ENCODE data around the gene CASKIN1. TPM values are rescaled to one million over a fixed set of nuclear protein-coding genes. Genes with fewer than 3 reads are reported as not detected.

Gene CASKIN1
- total and polyA plus RNA-seq, 2 donors from 2014 or later, result 0.30 to 0.66 TPM

DNA sequence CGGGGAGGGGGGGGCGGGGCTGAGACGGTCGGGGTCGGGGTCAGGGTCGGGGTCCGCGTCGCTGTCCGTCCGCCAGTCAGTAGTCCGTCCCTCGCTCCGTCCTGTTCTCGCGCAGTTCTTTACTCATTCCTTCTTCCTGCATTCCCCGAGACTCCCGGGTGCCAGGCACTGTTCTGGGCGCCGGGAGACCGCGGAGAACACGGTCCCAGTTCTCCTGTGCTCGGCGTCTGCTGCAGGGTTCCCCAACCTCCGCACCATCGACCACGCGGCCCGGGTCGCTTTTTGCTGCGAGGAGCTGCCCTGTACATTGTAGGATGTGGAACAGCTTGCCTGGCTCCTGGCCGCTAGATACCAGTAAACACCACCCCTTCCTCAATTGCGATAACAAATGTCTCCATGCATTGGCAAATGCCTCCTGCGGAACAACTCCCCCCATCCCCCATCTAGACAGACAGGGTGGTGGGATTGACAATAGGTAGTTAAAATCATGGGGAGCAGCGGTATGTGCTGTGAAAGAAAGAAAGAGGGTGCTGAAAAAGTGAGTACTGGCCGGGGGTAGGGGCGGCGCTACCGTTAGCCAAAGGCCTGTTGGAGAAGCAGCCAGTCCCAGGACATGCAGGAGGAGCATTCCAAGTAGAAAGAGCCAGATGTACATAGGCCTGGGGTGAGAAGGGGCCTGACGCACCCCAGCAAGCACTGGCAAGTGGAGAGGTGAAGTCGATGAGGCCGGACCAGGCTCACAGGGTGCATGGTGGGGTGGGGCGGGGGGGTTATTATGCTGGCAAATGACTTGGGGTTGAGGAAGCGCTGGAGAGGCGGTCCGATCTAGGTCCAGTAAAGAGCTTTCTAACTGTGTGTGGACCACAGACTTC is 40.2 kb downstream of the CASKIN1 start:
- H3K36me3 ChIP-seq (ENCODE audit: control insufficient read depth in 2 of 3, insufficient read depth in 3 of 3, low read length in 3 of 3), result peaks cover 0 to 3% (median 0%) of the 10 kb centered on the region in 3 donors
- FAIRE-seq, result no peak
- intact Hi-C loops (cut with DNase I), result no loop called here
- H3K9me3 ChIP-seq (ENCODE audit: control insufficient read depth in 2 of 3, insufficient read depth in 1 of 3, low read length in 3 of 3), result no peaks in the 10 kb centered on the region
- peak; percentile 38 to 84 (median 55) for DNase-seq
- no peaks in the 10 kb centered on the region for H3K27me3 ChIP-seq (ENCODE audit: control insufficient read depth, insufficient read depth, low read length)
- TF ChIP-seq, protein P1, sequence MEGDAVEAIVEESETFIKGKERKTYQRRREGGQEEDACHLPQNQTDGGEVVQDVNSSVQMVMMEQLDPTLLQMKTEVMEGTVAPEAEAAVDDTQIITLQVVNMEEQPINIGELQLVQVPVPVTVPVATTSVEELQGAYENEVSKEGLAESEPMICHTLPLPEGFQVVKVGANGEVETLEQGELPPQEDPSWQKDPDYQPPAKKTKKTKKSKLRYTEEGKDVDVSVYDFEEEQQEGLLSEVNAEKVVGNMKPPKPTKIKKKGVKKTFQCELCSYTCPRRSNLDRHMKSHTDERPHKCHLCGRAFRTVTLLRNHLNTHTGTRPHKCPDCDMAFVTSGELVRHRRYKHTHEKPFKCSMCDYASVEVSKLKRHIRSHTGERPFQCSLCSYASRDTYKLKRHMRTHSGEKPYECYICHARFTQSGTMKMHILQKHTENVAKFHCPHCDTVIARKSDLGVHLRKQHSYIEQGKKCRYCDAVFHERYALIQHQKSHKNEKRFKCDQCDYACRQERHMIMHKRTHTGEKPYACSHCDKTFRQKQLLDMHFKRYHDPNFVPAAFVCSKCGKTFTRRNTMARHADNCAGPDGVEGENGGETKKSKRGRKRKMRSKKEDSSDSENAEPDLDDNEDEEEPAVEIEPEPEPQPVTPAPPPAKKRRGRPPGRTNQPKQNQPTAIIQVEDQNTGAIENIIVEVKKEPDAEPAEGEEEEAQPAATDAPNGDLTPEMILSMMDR (IDR thresholded peaks at IDR 0.05; ENCODE audit: borderline replicate concordance, extremely low read depth, insufficient read depth), result no peak
- H3K4me3 ChIP-seq (ENCODE audit: low read length in 3 of 3), result peak overlapping the region; percentile 61 to 91 (median 81)
- H3K4me1 ChIP-seq (ENCODE audit: control insufficient read depth in 2 of 3, insufficient read depth in 2 of 3, low read depth in 1 of 3, low read length in 3 of 3), result peaks cover 0 to 56% (median 13%) of the 10 kb centered on the region in 3 donors
- peak overlapping the region; percentile 38 to 80 (median 69) for H3K9ac ChIP-seq (ENCODE audit: low read length in 3 of 3)
- H3K27ac ChIP-seq (ENCODE audit: low read depth in 2 of 2, low read length in 2 of 2), result no peak overlapping the region

DNA sequence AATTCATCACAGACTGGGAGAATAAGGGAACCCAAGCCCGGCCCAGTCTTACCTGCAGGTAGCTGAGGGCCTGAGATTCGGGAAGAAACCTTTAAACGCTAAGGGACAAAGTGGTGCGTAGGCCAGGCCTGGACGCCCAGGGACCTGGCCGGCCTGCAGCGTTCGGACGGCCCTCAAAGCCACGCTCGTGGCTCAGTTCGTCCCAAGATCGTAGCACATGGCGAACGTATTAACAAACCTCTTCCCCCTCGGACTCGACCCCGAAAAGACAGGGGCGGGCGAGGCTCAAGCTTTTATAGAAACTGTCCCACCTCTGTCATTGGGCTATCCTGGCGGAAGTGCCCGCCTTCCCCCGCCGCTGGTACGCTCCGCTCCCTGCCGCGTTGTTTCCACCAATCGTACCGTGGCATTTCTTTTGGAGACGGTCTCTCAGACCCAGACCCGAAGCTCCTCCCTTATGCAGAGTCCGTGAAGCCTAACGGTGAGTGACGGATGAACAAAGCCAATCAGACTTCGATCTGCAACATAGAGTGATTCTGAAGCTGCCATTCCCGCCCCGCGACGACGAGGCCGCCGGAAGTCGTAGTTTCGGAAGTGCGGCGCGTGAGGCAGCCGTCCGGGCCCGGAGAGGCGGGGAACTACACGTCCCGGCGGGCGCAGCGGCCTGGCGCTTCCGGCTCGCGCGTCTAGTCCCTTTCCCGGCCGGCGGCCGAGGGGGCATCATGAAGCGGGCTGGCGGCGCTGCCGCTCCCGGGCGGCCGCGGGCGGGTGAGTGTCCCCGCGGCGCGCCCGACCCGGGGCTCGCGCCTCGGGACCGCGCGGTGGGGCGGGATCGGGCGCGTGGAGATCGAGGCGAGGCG is 41.1 kb downstream of the CASKIN1 start, which contains the start of gene TRAF7:
TSS of gene TRAF7 (plus strand) at position 692 of the 860 bp plus-strand sequence. CDS start 8,139 bp downstream, outside the sequence.
- peak; percentile 100 for DNase-seq
- intact Hi-C loops (cut with DNase I), result no loop called here

DNA sequence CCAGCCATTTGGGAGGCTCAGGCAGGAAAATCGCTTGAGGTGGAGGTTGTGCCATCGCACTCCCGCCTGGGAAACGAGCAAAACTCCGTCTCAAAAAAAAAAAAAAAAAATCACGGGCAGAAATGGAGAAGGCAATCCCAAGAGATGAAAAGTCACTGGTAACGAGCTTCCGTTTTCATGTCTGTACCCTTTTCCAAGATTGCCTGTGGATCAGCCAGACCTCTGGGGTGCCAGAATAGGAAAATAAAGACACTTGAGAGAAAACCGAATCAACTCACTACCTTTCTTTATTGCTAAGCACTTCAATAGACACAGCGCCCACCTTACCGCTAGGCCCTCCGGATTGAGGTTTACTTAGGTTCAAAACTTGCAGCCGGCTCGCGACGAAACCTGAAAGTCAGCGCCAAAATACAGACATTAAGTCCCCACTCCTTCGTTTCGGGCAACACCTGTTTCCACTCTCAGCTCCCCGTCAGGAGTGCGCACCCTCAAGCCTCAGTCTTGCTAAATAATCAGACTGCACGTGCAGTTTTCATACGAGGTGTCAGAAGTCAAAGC is 41.8 kb downstream of the CASKIN1 start:
- Histone ChIP-seq H3K4me3 (ENCODE audit: low read length in 3 of 3) (peak overlapping the region; percentile 83 to 99 (median 96)), H3K27me3 (ENCODE audit: control insufficient read depth, insufficient read depth, low read length) (no peaks in the 10 kb centered on the region), H3K4me1 (ENCODE audit: control insufficient read depth in 2 of 3, insufficient read depth in 2 of 3, low read depth in 1 of 3, low read length in 3 of 3) (peaks cover 0 to 62% (median 13%) of the 10 kb centered on the region in 3 donors), H3K9ac (ENCODE audit: low read length in 3 of 3) (peak overlapping the region; percentile 90 to 98 (median 94)), H3K36me3 (ENCODE audit: control insufficient read depth in 2 of 3, insufficient read depth in 3 of 3, low read length in 3 of 3) (peaks cover 0 to 3% (median 0%) of the 10 kb centered on the region in 3 donors), H3K9me3 (ENCODE audit: control insufficient read depth in 2 of 3, insufficient read depth in 1 of 3, low read length in 3 of 3) (no peaks in the 10 kb centered on the region), H3K27ac (ENCODE audit: low read depth in 2 of 2, low read length in 2 of 2) (peak overlapping the region; percentile 74 to 78)
- TF ChIP-seq, protein P1 (IDR thresholded peaks at IDR 0.05; ENCODE audit: borderline replicate concordance, extremely low read depth, insufficient read depth), result no peak
- intact Hi-C loops (cut with DNase I), result no loop called here
- FAIRE-seq, result no peak
- no peak for DNase-seq

More for the DNA sequence above, 41.1 kb downstream of the CASKIN1 start, which contains the start of gene TRAF7:
- peaks cover 0 to 3% (median 0%) of the 10 kb centered on the region in 3 donors for H3K36me3 ChIP-seq (ENCODE audit: control insufficient read depth in 2 of 3, insufficient read depth in 3 of 3, low read length in 3 of 3)
- peak within 1 kb of the TSS; percentile 90 to 98 (median 94) for H3K9ac ChIP-seq (ENCODE audit: low read length in 3 of 3)
- peak within 1 kb of the TSS; percentile 74 to 78 for H3K27ac ChIP-seq (ENCODE audit: low read depth in 2 of 2, low read length in 2 of 2)
- H3K27me3 ChIP-seq (ENCODE audit: control insufficient read depth, insufficient read depth, low read length), result no peaks in the 10 kb centered on the region
- FAIRE-seq, result peak; percentile 99
- no peaks in the 10 kb centered on the region for H3K9me3 ChIP-seq (ENCODE audit: control insufficient read depth in 2 of 3, insufficient read depth in 1 of 3, low read length in 3 of 3)
- TF ChIP-seq, protein P1 (IDR thresholded peaks at IDR 0.05; ENCODE audit: borderline replicate concordance, extremely low read depth, insufficient read depth), result no peak
- H3K4me1 ChIP-seq (ENCODE audit: control insufficient read depth in 2 of 3, insufficient read depth in 2 of 3, low read depth in 1 of 3, low read length in 3 of 3), result peaks cover 0 to 61% (median 13%) of the 10 kb centered on the region in 3 donors
- peak within 1 kb of the TSS; percentile 83 to 99 (median 96) for H3K4me3 ChIP-seq (ENCODE audit: low read length in 3 of 3)

Measured in kidney (tissue), 14 donors.